ENCODE results near the gene TNFSF18. TPM values are rescaled to one million over a fixed set of nuclear protein-coding genes. Genes with fewer than 3 reads are reported as not detected.

Gene TNFSF18
- total RNA-seq, 2 experiments from 2014 or later, result not detected

GRCh38 chr1:173058556-173058955 lies 7.8 kb upstream of the TNFSF18 start:
- Mint-ChIP-seq H3K36me3 (ENCODE audit: low read depth) (no peaks in the 10 kb centered on the region), H3K4me1 (ENCODE audit: low read depth) (no peaks in the 10 kb centered on the region), H3K4me3 (no peak overlapping the region), H3K27me3 (ENCODE audit: low read depth) (no peaks in the 10 kb centered on the region), H3K9me3 (no peaks in the 10 kb centered on the region), H3K27ac (no peak overlapping the region)
- intact Hi-C loops (cut with micrococcal nuclease), result no loop called here
- DNase-seq, result no peak
- CTCF ChIA-PET, result interaction anchor here (0.5 kb wide), 1 partner anchor 41 kb away, joined by 4 read pairs; no protein-coding TSS in a partner anchor

- Mint-ChIP-seq H3K4me3 (no peak overlapping the region), H3K27ac (no peak overlapping the region), H3K4me1 (ENCODE audit: low read depth) (no peaks in the 10 kb centered on the region), H3K9me3 (no peaks in the 10 kb centered on the region), H3K27me3 (ENCODE audit: low read depth) (no peaks in the 10 kb centered on the region), H3K36me3 (ENCODE audit: low read depth) (no peaks in the 10 kb centered on the region)
- intact Hi-C loops (cut with micrococcal nuclease), result no loop called here
- CTCF ChIA-PET, result interaction anchor here (0.5 kb wide), 1 partner anchor 41 kb away, joined by 4 read pairs; no protein-coding TSS in a partner anchor
- no peak for DNase-seq
Observed at GRCh38 chr1:173057984-173058383, 7.2 kb upstream of the TNFSF18 start.

- Mint-ChIP-seq H3K9me3 (no peaks in the 10 kb centered on the region), H3K4me1 (ENCODE audit: low read depth) (no peaks in the 10 kb centered on the region), H3K27ac (no peak overlapping the region), H3K36me3 (ENCODE audit: low read depth) (no peaks in the 10 kb centered on the region), H3K4me3 (no peak overlapping the region), H3K27me3 (ENCODE audit: low read depth) (no peaks in the 10 kb centered on the region)
- no peak for DNase-seq
- CTCF ChIA-PET, result no interaction called here
- intact Hi-C loops (cut with micrococcal nuclease), result no loop called here
Observed at GRCh38 chr1:173056365-173056764, 5.6 kb upstream of the TNFSF18 start.

- intact Hi-C loops (cut with micrococcal nuclease), result no loop called here
- no peak overlapping the region for H3K4me3 Mint-ChIP-seq
Observed at GRCh38 chr1:173052681-173053196, 2.0 kb upstream of the TNFSF18 start.

GRCh38 chr1:173049322-173049633 lies 1.5 kb downstream of the TNFSF18 start:
- DNase-seq, result no peak
- Mint-ChIP-seq H3K9me3 (no peaks in the 10 kb centered on the region), H3K4me3 (no peak overlapping the region), H3K27ac (no peak overlapping the region), H3K4me1 (ENCODE audit: low read depth) (peaks cover 4% of the 10 kb centered on the region), H3K27me3 (ENCODE audit: low read depth) (no peaks in the 10 kb centered on the region), H3K36me3 (ENCODE audit: low read depth) (no peaks in the 10 kb centered on the region)
- CTCF ChIA-PET, result no interaction called here
- intact Hi-C loops (cut with micrococcal nuclease), result no loop called here

More at GRCh38 chr1:173052681-173053196, 2.0 kb upstream of the TNFSF18 start:
- CTCF ChIA-PET, result no interaction called here
- Mint-ChIP-seq H3K9me3 (no peaks in the 10 kb centered on the region), H3K27ac (no peak overlapping the region), H3K36me3 (ENCODE audit: low read depth) (no peaks in the 10 kb centered on the region), H3K27me3 (ENCODE audit: low read depth) (no peaks in the 10 kb centered on the region), H3K4me1 (ENCODE audit: low read depth) (peaks cover 4% of the 10 kb centered on the region)
- no peak for DNase-seq

- Mint-ChIP-seq H3K4me3 (no peak overlapping the region), H3K27ac (no peak overlapping the region), H3K9me3 (no peaks in the 10 kb centered on the region), H3K36me3 (ENCODE audit: low read depth) (no peaks in the 10 kb centered on the region), H3K4me1 (ENCODE audit: low read depth) (peaks cover 4% of the 10 kb centered on the region), H3K27me3 (ENCODE audit: low read depth) (no peaks in the 10 kb centered on the region)
- intact Hi-C loops (cut with micrococcal nuclease), result no loop called here
- CTCF ChIA-PET, result interaction anchor here (0.6 kb wide), 1 partner anchor 299 kb away, joined by 3 read pairs; no protein-coding TSS in a partner anchor
- DNase-seq, result no peak
Observed at GRCh38 chr1:173048621-173049321, 2.0 kb downstream of the TNFSF18 start.

GRCh38 chr1:173044656-173045055 lies 6.1 kb downstream of the TNFSF18 start:
- H3K27ac Mint-ChIP-seq, result no peak overlapping the region
- H3K9me3 Mint-ChIP-seq, result no peaks in the 10 kb centered on the region
- CTCF ChIA-PET, result interaction anchor here (0.7 to 1.2 kb wide), 3 partner anchors 9 to 1592 kb away, joined by 3 read pairs; no protein-coding TSS in a partner anchor
- intact Hi-C loops (cut with micrococcal nuclease), result loop anchor here (5.0 kb wide), 1 partner anchor 302 kb away; no protein-coding TSS in a partner anchor
- no peak for DNase-seq
- H3K4me3 Mint-ChIP-seq, result no peak overlapping the region
- H3K27me3 Mint-ChIP-seq (ENCODE audit: low read depth), result no peaks in the 10 kb centered on the region
- no peaks in the 10 kb centered on the region for H3K36me3 Mint-ChIP-seq (ENCODE audit: low read depth)
- H3K4me1 Mint-ChIP-seq (ENCODE audit: low read depth), result no peaks in the 10 kb centered on the region

GRCh38 chr1:173043253-173043652 lies 7.5 kb downstream of the TNFSF18 start:
- CTCF ChIA-PET, result no interaction called here
- H3K9me3 Mint-ChIP-seq, result no peaks in the 10 kb centered on the region

GRCh38 chr1:173042806-173043205 lies 7.9 kb downstream of the TNFSF18 start:
- Mint-ChIP-seq H3K27ac (no peak overlapping the region), H3K27me3 (ENCODE audit: low read depth) (no peaks in the 10 kb centered on the region), H3K36me3 (ENCODE audit: low read depth) (no peaks in the 10 kb centered on the region), H3K4me1 (ENCODE audit: low read depth) (peaks cover 15% of the 10 kb centered on the region), H3K9me3 (no peaks in the 10 kb centered on the region), H3K4me3 (no peak overlapping the region)
- intact Hi-C loops (cut with micrococcal nuclease), result loop anchor here (5.0 kb wide), 1 partner anchor 301 kb away; no protein-coding TSS in a partner anchor
- CTCF ChIA-PET, result no interaction called here
- DNase-seq, result no peak

More at GRCh38 chr1:173043253-173043652, 7.5 kb downstream of the TNFSF18 start:
- H3K27ac Mint-ChIP-seq, result no peak overlapping the region
- no peaks in the 10 kb centered on the region for H3K36me3 Mint-ChIP-seq (ENCODE audit: low read depth)
- H3K4me1 Mint-ChIP-seq (ENCODE audit: low read depth), result peaks cover 12% of the 10 kb centered on the region
- intact Hi-C loops (cut with micrococcal nuclease), result loop anchor here (5.0 kb wide), 1 partner anchor 301 kb away; no protein-coding TSS in a partner anchor
- no peak overlapping the region for H3K4me3 Mint-ChIP-seq
- H3K27me3 Mint-ChIP-seq (ENCODE audit: low read depth), result no peaks in the 10 kb centered on the region
- DNase-seq, result no peak

- Mint-ChIP-seq H3K36me3 (ENCODE audit: low read depth) (no peaks in the 10 kb centered on the region), H3K27me3 (ENCODE audit: low read depth) (no peaks in the 10 kb centered on the region), H3K4me1 (ENCODE audit: low read depth) (peaks cover 15% of the 10 kb centered on the region), H3K4me3 (no peak overlapping the region), H3K9me3 (no peaks in the 10 kb centered on the region), H3K27ac (no peak overlapping the region)
- CTCF ChIA-PET, result interaction anchor here (0.6 kb wide), 1 partner anchor 82 kb away, joined by 6 read pairs; no protein-coding TSS in a partner anchor
- intact Hi-C loops (cut with micrococcal nuclease), result loop anchor here (5.0 kb wide), 1 partner anchor 297 kb away; no protein-coding TSS in a partner anchor
- no peak for DNase-seq
Observed at GRCh38 chr1:173039626-173040025, 11.1 kb downstream of the TNFSF18 start.

- Mint-ChIP-seq H3K36me3 (ENCODE audit: low read depth) (no peaks in the 10 kb centered on the region), H3K27ac (no peak overlapping the region), H3K4me3 (no peak overlapping the region), H3K4me1 (ENCODE audit: low read depth) (peaks cover 15% of the 10 kb centered on the region), H3K27me3 (ENCODE audit: low read depth) (no peaks in the 10 kb centered on the region), H3K9me3 (no peaks in the 10 kb centered on the region)
- peak; percentile 30 for DNase-seq
- CTCF ChIA-PET, result no interaction called here
- intact Hi-C loops (cut with micrococcal nuclease), result no loop called here
Observed at GRCh38 chr1:173038875-173039554, 11.7 kb downstream of the TNFSF18 start.

GRCh38 chr1:173024543-173024942 lies 26.2 kb downstream of the TNFSF18 start:
- Mint-ChIP-seq H3K9me3 (no peaks in the 10 kb centered on the region), H3K4me3 (no peak overlapping the region), H3K4me1 (ENCODE audit: low read depth) (no peaks in the 10 kb centered on the region), H3K27me3 (ENCODE audit: low read depth) (peaks cover 2% of the 10 kb centered on the region), H3K27ac (no peak overlapping the region), H3K36me3 (ENCODE audit: low read depth) (no peaks in the 10 kb centered on the region)
- DNase-seq, result no peak
- CTCF ChIA-PET, result no interaction called here
- intact Hi-C loops (cut with micrococcal nuclease), result no loop called here
